Measurements from ENCODE around the gene CHST10. TPM values are rescaled to one million over a fixed set of nuclear protein-coding genes. Genes with fewer than 3 reads are reported as not detected.

Gene CHST10
- total RNA-seq, 1 donor from 2014 or later, result 10.1 TPM

DNA sequence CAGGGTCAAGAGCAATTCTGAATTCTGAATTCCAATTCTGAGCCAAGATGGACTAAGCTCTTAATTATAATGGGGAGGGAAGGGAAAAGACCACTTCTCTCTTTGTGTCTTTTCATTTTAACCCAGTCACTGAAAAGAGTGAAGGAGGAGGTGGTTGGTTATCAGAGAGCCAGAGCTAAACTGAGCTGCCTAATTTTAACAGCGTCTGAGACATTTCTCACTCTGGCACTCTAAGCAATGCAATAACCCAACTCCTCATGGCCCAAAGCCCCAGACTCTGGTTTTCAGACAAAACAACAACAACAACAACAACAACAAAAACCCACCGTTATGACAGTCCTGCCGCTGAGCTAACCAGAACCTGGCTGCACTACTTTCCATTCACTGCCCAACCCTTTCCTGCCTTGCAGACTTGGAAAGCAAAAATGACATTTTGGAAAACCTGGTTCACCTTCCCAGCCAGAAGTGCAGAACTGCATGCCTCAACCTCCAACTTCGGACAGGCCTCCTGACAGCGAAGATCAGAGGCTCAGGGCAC is 1.0 kb downstream of the CHST10 start:
- DNase-seq (ENCODE audit: low spot score), result no peak

DNA sequence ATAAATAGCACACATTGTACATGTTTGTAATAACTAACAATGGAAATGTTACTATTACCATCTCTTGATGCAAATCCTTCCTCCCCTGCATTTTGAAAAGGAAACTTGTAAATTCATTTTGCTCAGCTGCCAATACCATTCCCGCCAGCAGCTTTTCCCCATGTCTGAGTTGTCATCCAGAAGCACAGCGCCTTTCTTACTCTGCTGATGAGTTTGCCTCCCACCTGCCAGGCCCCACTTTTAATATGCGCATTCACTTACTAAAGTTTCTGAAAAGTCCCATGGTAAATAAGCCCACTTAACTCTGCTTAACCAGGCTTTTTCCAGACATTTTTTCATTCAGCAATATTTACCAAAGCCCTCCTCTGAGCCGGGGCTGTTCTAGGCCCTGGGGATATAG is 3.9 kb downstream of the CHST10 start:
- DNase-seq (ENCODE audit: low spot score), result no peak

DNA sequence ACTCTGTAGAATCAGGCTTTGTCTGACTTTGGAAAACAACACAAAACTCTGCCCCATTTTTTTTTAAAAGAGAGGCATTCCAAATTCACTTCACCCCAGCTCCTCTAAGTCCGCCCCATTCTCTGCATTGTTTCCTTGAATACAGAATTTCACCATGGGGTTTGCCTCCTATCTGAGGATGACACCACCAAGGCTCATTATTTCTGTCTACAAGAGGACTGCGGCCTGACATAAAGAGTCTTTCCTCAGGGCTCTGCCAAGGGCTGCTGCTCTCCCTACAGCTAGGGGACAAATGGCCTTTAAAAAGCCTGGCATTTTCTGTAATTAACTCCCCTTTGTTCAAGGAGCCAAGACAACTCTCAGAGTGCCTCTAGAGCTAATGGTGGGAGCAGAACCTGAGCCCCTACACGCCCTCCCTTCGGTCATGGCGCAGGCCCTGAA is 4.6 kb downstream of the CHST10 start:
- DNase-seq (ENCODE audit: low spot score), result no peak

DNA sequence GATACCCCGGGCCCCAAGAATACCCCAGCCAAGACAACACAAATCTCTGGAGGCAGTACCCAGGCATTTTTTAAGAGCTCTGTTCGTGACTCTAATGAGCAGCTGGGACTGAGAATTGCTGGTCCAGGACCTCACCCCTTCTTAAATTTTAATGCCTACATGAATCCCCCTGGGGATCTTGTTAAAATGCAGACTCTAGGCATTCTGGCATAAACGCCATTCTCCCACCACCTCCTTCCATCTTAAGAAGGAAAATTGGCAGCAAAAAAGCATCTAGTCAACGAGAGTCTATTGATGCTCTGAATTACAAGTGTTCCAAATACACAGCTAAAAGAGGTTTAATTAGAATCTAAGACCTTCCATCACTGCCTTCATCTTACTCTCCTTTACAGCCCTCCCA is 5.0 kb downstream of the CHST10 start:
- DNase-seq (ENCODE audit: low spot score), result no peak

DNA sequence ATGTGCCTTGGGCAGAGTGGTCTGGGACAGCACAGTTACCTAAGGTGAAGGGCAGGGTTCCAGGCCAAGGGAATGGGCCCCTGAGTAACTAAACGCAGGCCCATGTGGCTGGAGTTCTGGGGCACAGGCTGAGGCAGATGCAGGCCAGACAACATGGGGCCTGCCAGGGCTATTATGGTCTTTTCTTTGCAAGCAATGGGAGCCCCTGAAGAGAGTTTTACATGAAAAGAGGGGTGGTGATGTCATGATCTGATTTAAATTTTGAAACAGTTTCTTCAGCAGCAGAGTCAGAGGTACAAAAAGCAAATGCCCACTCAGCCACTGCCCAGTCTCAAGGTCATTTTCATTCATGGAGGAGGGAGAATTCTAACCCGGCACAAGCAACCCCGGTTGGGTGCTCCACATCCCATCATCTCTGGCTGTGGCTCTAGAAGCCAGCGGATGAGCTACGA is 5.6 kb downstream of the CHST10 start:
- no peak for DNase-seq (ENCODE audit: low spot score)

DNA sequence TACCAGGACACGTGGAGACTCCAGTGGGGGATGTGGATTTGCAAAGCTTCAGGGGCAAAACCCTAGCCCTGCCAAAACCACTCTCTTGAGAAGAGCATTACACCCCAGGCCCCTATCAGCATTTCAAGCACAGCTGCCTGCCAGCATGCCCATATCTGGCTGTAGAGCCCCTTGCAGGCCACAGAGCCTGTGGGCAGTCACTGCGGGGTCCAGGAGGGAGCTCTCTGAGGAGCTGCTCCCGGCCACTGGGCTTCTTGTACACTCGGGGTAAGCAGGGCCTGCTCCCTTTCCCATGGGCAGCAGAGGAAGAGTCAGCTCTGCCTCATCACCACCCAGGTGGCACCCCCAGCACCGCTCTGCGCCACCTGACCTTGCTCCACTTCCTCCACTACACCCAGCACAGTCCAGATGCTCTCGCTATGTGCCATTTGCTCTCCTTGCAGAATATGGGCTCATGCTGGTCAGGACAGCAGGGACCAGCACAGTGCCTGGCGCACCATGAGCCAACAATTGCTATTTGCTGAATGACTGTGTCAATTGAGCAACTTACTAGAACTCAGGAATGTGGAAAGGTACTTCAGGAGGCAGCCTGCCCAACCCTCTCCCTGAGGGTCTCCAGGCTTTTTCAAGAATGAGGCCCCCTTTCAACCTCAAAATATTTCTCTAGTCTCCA is 7.4 kb downstream of the CHST10 start:
- DNase-seq (ENCODE audit: low spot score), result no peak

DNA sequence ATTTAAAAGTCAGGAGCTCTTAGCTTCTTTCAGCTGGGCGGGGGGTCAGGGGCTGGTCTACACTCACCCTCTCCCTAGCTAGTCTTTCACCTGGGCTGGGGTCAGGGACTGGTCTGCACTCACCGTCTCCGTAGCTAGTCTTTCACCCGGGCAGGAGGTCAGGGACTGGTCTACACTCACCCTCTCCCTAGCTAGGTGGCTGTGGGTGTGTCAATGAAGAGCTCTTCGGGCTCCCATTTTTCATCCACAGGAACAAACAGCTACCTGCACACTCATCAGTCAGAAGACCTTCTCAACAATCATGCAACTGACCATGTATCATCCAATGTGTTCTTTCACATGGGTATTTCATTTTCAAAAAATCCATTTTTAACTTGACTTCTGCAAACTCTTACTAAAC is 8.0 kb downstream of the CHST10 start:
- no peak for DNase-seq (ENCODE audit: low spot score)

DNA sequence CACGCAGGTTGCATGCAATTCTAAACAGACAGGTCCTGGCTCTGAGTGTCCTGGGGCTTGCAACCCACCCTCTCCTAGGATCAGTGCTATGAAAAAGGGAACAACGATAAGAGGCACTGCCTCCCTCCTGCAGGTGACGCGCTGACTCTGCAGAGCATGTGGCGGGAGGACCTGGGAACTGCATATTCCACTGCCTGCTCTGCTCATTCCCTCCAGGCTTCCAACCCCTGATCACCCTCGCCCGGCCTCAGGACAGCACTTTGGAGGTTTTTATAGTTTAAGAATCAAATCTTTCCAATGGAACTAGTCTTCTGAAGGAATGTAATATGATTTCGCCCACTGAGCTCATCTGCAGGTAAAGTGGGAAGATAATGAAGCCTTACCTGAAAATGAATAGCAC is 8.5 kb downstream of the CHST10 start:
- DNase-seq (ENCODE audit: low spot score), result no peak

DNA sequence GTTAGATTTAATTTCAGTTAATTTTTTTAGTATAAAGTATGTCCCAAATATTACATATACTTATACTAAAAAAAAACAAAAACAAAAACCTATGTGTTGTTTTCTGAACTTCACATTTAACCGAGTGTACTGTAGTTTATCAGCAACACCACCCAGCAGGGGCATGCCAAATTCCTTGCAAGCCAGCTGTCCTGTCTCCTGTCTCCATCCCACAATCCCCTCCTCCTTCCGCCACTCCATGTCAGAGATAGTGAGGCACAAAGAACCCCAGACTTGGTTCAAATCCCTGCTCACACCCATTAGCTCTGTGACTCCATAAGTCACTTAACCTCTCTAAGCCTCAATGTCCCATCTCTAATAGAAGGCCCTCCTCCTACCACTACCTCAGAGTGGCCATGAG is 9.4 kb downstream of the CHST10 start:
- DNase-seq (ENCODE audit: low spot score), result no peak

DNA sequence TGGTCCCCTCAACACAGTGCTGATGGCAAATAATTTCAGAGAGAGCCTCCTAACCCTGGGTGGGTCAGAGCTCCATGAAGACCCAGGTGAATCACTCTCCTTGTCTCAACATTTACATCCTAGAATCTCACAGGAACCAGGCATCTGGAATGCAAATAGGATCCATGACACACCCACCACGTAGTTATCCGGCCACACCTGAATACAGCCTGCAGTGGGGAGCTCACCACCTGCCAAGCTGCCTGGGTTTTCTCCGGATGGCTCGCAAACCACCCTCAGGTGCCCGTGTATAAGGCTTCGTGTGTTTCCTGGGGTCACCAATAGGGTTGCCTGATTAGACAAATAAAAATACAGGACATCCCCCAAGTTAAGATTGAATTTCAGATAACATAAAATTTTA is 9.9 kb downstream of the CHST10 start:
- DNase-seq (ENCODE audit: low spot score), result no peak

DNA sequence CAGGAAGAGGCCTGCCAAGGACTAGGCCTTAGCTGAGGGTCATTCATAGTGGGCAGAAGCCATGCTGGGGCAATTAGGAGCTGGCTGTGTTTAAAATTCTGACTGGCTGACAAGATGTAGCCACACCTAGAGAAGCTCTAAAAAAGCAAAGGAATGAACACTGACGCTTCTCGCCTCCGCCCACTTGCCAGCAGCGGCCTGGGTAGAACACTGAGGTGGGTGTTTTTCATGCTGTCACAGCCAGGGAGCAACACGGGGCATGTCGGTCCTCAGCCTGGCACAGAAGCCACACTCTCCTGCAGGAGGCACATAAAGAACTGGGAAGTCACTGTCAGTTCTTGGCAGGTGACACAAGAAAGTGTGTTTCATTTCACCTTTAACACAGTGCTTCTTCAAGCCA is 10.4 kb downstream of the CHST10 start:
- DNase-seq (ENCODE audit: low spot score), result no peak

DNA sequence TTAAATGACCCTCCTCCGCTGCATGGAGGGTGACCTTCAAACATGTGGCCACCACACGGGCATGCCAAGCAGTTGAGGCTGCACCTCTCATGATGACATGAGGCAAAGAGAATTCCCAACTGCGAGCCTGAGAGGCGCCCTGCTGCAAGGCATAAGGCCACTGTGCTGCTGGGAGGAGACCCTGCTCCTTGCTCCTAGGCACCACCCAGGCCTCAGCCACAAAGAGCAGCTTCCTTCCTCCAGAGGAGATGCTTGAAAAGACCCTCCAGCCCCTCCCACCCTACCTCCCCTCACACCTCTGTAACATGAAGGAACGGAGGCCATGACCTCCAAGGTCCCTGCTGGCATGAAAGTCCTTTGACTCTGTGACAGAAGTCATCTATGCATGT is 11.4 kb downstream of the CHST10 start:
- DNase-seq (ENCODE audit: low spot score), result no peak

DNA sequence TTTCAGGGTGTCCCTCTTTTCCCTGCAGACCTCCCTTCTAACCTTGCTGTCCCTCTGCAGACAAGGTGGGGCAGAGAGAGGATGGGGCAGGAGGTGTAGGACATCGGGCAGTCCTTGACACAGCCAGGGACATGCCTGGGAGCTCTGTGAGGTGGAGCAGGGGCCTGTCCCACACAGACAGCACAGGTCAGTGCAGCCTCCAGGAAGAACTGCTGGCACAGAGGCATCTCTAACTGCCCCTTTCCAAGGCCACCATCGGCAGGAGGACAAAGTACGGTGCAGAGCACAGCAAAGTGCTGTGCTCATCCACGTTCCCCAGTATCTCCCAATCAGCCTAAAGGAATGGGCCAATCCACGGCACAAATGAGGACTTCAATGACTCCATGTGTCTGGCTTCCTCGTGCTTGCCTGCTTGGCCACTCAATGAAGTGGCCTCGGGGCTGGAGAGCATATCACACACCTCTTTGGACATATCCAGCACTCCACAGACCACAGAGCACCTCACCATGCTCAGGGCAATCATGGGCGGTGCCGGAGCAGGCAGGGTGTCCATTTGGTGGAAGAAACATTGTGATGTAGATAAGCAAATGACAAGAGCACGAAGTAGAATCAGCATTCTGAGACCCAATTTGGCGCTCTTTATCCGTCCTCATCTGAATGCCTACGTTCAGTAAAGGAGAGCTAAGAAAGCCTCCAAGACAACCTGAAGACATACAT is 11.9 kb downstream of the CHST10 start:
- DNase-seq (ENCODE audit: low spot score), result no peak

DNA sequence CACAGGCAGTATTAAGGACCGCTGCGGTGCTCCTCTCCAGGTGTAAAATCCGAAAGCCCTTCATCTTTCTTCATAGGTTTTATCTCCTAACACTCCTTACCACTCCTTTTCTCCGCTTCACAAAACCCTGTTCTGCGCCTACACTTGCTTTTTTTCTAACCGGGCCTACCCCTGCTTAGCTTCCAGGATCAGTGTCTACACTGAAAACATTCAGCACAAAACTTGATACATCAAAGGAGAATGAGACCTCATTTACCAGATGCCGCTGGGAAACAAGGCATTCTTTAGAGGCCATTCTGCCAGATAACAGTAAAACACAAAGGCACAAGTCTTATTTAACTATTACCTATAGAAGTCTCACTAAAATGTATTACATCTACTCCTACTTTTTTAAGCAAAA is 13.1 kb downstream of the CHST10 start:
- DNase-seq (ENCODE audit: low spot score), result no peak

DNA sequence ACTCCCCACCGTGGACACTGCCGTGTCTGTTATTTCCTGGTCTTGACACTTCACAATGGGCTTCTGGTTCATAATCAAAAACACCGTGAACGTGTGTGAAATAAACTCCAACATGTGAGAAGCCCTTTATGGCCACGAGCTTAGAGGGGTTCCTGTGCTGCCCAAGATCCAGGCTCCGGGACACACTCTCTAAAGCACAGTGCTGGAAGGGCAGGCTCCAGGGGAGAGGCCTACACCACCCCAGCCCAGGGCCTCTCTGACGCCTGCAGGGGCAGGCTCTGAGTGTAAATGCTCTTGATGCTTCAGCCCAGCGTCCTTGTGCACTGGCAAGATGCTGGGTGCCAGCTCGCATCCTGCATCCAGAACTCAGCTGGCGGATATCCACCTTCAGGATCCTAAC is 13.7 kb downstream of the CHST10 start:
- no peak for DNase-seq (ENCODE audit: low spot score)

DNA sequence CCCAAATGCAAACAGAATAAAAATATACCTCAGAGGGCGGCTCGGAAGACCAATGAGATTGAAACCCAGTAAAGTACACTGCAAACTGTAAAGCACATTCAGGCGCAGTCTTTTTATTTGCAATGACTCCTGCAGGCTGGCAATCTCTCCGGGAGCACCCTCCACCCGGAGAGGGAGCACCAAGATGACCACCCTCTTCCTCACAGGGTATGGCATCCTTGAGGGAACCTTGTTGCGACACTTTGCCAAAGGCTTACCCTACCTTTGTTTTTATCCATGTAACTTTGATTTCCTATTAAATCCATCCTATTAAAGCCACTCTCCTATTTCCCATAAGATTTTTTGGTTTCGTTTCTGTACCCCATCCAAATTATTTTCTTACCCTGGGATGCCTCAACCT is 16.2 kb downstream of the CHST10 start:
- no peak for DNase-seq (ENCODE audit: low spot score)

DNA sequence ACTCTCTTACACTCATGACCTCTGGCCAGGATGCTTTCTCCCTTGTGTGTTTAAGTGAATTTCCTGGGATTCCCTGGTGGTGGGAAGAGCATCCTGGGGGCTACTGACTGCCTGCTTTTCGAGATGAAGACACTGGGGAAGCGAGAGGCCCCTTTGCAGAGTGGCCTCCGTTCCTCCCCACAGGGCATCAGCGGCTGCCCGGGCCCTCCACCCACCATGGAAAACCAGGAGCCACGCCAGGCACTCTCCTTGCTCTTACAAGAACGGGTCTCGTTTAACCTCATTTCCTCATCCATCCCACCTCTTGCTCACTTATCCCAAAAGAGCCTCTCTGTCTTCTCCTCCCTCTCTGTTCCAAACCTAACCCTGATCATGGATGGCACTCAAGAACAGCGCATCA is 17.8 kb downstream of the CHST10 start:
- no peak for DNase-seq (ENCODE audit: low spot score)

DNA sequence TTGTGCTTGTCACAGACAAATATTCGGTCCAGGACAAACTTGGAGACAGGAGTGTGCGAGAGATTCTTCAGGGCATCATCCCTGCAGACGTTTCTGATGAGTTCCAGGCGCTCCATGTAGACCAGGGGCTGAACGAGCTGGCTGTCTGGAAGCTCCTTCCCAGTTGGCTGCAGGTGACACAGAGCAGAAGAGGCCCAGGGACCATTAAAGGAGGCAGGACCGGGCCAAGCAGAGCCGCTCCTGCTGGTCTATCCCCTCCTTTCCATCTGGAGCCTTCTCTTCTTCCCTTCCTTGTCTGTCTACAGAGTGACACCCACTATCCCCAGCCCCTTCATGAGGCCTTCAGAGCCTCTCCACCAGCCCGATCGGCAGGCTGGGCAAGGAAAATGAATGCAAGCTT is 19.5 kb downstream of the CHST10 start:
- no peak for DNase-seq (ENCODE audit: low spot score)

DNA sequence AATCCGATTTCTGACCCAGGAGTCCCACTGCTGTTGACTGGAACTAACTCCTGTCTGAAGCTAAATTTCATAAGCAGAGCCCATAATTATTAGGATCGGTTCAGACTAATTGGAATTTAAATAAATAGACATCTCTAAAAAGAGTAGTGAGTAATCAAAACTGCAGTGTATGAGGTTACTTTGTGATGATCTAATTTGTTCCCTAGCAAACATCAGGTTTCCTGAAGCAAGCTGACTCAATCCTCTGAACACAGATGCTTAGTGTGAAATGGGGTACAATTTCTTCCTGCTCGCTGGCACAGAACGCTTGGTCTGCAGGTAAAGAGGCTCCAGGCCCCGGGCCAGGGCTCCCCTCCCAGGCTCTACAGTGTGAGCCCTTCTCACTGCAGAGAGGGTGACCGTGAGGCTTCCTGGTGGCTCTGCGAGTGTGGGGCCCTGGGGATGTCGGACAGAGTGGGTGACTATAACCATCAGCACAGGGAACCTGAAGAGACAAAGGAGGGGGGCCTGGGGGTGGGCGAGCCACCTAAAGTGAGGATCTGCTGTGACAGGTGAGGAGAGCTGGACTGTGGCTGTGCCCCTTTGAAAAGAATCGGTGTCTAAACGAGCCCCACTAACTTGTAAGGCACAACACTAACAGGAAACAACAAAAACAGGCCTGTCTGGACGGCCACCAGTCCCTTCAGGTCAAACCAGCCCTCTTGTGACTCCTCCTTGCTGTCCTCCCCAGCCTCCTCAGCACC is 20.2 kb downstream of the CHST10 start:
- no peak for DNase-seq (ENCODE audit: low spot score)

DNA sequence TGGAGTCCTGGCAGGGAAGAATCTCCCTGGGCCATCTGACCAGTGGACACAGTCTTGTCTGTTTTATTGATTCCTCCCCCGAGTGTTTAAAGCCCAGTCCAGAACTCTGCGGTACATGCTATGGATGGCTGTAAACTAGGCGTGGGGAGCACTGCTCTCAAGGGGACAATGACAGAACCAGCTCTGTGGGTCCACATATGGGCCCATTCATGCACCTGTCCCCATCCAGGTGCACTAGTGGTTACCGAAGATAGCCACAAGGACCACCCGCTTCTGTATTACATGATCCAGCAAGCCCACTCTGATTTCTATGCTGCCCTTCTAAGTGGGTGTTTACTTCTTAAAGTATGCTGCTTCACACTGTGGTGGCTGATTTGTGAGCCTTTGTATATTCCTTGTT is 21.0 kb downstream of the CHST10 start:
- no peak for DNase-seq (ENCODE audit: low spot score)

DNA sequence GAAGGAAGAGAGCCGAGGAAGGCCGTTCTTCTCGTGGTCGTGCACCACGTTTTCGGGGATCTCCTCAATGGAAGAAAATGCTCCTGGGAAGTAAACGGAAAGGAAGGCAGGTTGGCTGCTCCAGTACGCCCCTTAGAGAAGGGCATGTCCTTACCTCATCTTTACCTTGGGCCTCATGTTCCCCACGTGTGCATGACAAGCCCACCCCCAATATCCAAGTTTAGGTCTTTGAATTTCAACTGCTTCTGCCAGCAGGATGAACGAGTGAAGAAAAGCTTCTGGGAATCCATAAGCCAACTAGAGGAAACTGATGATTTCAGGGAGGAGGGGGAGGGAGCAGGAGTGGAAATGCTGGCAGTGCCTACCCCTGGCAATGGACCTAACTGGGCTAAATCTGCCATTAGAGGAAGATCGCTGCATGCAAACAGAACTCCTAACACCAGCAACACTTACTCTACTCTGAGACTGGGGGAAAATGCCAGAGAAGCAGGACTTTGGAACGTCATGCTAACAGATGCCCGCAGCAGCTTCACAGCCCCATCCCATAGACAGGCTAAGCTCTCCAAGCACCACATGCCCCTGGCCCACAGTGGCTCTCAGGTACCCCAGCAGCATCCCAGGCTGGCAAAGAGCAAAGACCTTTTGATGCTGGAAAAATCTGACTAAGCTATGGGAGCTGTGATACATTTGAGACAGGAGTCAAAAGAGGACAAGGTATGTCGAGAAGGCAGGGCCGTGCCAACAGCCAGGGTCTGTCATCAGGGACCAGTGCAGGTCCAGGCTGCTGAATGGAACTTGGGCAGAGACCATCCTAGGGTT is 21.7 kb downstream of the CHST10 start:
- no peak for DNase-seq (ENCODE audit: low spot score)
